ENCODE data around the gene POLD3. TPM values are rescaled to one million over a fixed set of nuclear protein-coding genes. Genes with fewer than 3 reads are reported as not detected.
"Not testable (repeated sequence)": the region's sequence is repeated elsewhere in the genome, so short reads cannot be mapped to it uniquely, and the experiment has no call there.

POLD3 gene
- total and polyA plus RNA-seq, 7 experiments from 2014 or later = 8.0 to 40.8 (median 14.7) TPM

DNA sequence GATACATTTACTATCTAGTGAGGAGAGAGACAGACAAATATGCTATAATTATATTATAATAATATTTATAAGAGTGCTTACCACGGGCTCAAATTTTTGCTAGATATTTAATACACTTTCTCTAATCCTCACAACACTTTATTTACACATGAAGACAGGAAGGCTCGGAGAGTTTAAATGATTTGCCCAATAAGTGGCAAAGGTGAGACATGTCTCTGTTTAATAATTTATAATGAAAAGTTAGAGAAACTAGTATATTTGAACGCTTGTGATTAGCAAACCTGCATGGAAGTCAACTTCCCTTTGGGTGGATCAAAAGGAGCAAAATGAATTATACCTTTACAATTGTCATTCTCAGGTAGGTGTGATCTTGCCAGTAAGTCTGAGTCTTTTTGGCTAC, 55.4 kb downstream of the POLD3 start:
- ChIA-PET POLR2A (no interaction called here), CTCF (no interaction called here)
- no peaks in the 10 kb centered on the region for H3K9me3 Mint-ChIP-seq
- H3K36me3 Mint-ChIP-seq = peaks cover 6 to 58% (median 49%) of the 10 kb centered on the region in 5 donors
- Histone ChIP-seq H3K4me1 (ENCODE audit: control insufficient read depth in 2 of 2, insufficient read depth in 2 of 2, low read length in 2 of 2) (no peaks in the 10 kb centered on the region), H3K9me3 (ENCODE audit: control insufficient read depth in 2 of 3, low read length in 3 of 3) (no peaks in the 10 kb centered on the region), H3K27me3 (ENCODE audit: control insufficient read depth in 2 of 2, insufficient read depth in 2 of 2, low read length in 2 of 2) (no peaks in the 10 kb centered on the region), H3K4me3 (ENCODE audit: low read length) (no peak overlapping the region), H3K27ac (ENCODE audit: low read depth, low read length) (no peak overlapping the region), H3K36me3 (ENCODE audit: control insufficient read depth in 2 of 3, insufficient read depth in 3 of 3, low read length in 3 of 3) (peaks cover 0 to 10% (median 5%) of the 10 kb centered on the region in 3 experiments)
- DNase-seq (no peak), ATAC-seq (no peak)
- H3K27me3 Mint-ChIP-seq = no peaks in the 10 kb centered on the region
- intact Hi-C loops (cut with micrococcal nuclease) = no loop called here
- no peaks in the 10 kb centered on the region for H3K4me1 Mint-ChIP-seq
- H3K27ac Mint-ChIP-seq = no peak overlapping the region
- H3K4me3 Mint-ChIP-seq = no peak overlapping the region

GRCh38 chr11:74648894-74649293, 56.5 kb downstream of the POLD3 start:
- POLR2A ChIA-PET = no interaction called here
- Histone ChIP-seq H3K4me1 (ENCODE audit: control insufficient read depth in 2 of 2, insufficient read depth in 2 of 2, low read length in 2 of 2) (no peaks in the 10 kb centered on the region), H3K27ac (ENCODE audit: low read depth, low read length) (no peak overlapping the region), H3K36me3 (ENCODE audit: control insufficient read depth in 2 of 3, insufficient read depth in 3 of 3, low read length in 3 of 3) (peaks cover 0 to 10% (median 5%) of the 10 kb centered on the region in 3 experiments), H3K9me3 (ENCODE audit: control insufficient read depth in 2 of 3, low read length in 3 of 3) (no peaks in the 10 kb centered on the region), H3K27me3 (ENCODE audit: control insufficient read depth in 2 of 2, insufficient read depth in 2 of 2, low read length in 2 of 2) (no peaks in the 10 kb centered on the region), H3K4me3 (ENCODE audit: low read length) (no peak overlapping the region)
- CTCF ChIA-PET = no interaction called here
- no peak overlapping the region for H3K27ac Mint-ChIP-seq
- peaks cover 0 to 8% (median 0%) of the 10 kb centered on the region in 11 donors for H3K9me3 Mint-ChIP-seq
- H3K27me3 Mint-ChIP-seq = no peaks in the 10 kb centered on the region
- peaks cover 6 to 59% (median 52%) of the 10 kb centered on the region in 5 donors for H3K36me3 Mint-ChIP-seq
- ATAC-seq (no peak), DNase-seq (no peak)
- H3K4me3 Mint-ChIP-seq = no peak overlapping the region
- no peaks in the 10 kb centered on the region for H3K4me1 Mint-ChIP-seq
- intact Hi-C loops (cut with micrococcal nuclease) = no loop called here

GRCh38 chr11:74650498-74650897, 58.1 kb downstream of the POLD3 start:
- no peak for DNase-seq
- H3K27me3 Mint-ChIP-seq = no peaks in the 10 kb centered on the region
- ChIA-PET POLR2A (no interaction called here), CTCF (no interaction called here)
- Histone ChIP-seq H3K36me3 (ENCODE audit: control insufficient read depth in 2 of 3, insufficient read depth in 3 of 3, low read length in 3 of 3) (peaks cover 0 to 5% (median 4%) of the 10 kb centered on the region in 3 experiments), H3K9me3 (ENCODE audit: control insufficient read depth in 2 of 3, low read length in 3 of 3) (no peaks in the 10 kb centered on the region), H3K4me1 (ENCODE audit: control insufficient read depth in 2 of 2, insufficient read depth in 2 of 2, low read length in 2 of 2) (no peaks in the 10 kb centered on the region), H3K4me3 (ENCODE audit: low read length) (no peak overlapping the region), H3K27ac (ENCODE audit: low read depth, low read length) (no peak overlapping the region), H3K27me3 (ENCODE audit: control insufficient read depth in 2 of 2, insufficient read depth in 2 of 2, low read length in 2 of 2) (no peaks in the 10 kb centered on the region)
- intact Hi-C loops (cut with micrococcal nuclease) = no loop called here
- ATAC-seq = no peak
- H3K4me3 Mint-ChIP-seq = no peak overlapping the region
- no peaks in the 10 kb centered on the region for H3K4me1 Mint-ChIP-seq
- H3K27ac Mint-ChIP-seq = no peak overlapping the region
- peaks cover 6 to 66% (median 54%) of the 10 kb centered on the region in 5 donors for H3K36me3 Mint-ChIP-seq
- H3K9me3 Mint-ChIP-seq = peaks cover 0 to 8% (median 0%) of the 10 kb centered on the region in 11 donors

- Mint-ChIP-seq H3K4me3 (no peak overlapping the region), H3K27me3 (no peaks in the 10 kb centered on the region)
- POLR2A ChIA-PET = no interaction called here
Observed at GRCh38 chr11:74654976-74655375, 62.6 kb downstream of the POLD3 start.

GRCh38 chr11:74659124-74659523, 66.7 kb downstream of the POLD3 start:
- H3K9me3 ChIP-seq (ENCODE audit: control insufficient read depth in 2 of 3, low read length in 3 of 3); H3K4me3 Mint-ChIP-seq; intact Hi-C loops (cut with micrococcal nuclease); H3K27ac ChIP-seq (ENCODE audit: low read depth, low read length); POLR2A ChIA-PET; H3K4me3 ChIP-seq (ENCODE audit: low read length); H3K27me3 ChIP-seq (ENCODE audit: control insufficient read depth in 2 of 2, insufficient read depth in 2 of 2, low read length in 2 of 2); H3K4me1 Mint-ChIP-seq; CTCF ChIA-PET; ATAC-seq; DNase-seq; H3K36me3 ChIP-seq (ENCODE audit: control insufficient read depth in 2 of 3, insufficient read depth in 3 of 3, low read length in 3 of 3); H3K4me1 ChIP-seq (ENCODE audit: control insufficient read depth in 2 of 2, insufficient read depth in 2 of 2, low read length in 2 of 2); H3K27me3 Mint-ChIP-seq; H3K27ac Mint-ChIP-seq: not testable (repeated sequence)
- H3K9me3 Mint-ChIP-seq = peaks cover 0 to 28% (median 13%) of the 10 kb centered on the region in 11 donors
- H3K36me3 Mint-ChIP-seq = peaks cover 16 to 57% (median 34%) of the 10 kb centered on the region in 5 donors

More at GRCh38 chr11:74654976-74655375, 62.6 kb downstream of the POLD3 start:
- peaks cover 9 to 66% (median 61%) of the 10 kb centered on the region in 5 donors for H3K36me3 Mint-ChIP-seq
- H3K9me3 ChIP-seq (ENCODE audit: control insufficient read depth in 2 of 3, low read length in 3 of 3) = no peaks in the 10 kb centered on the region
- no peaks in the 10 kb centered on the region for H3K27me3 ChIP-seq (ENCODE audit: control insufficient read depth in 2 of 2, insufficient read depth in 2 of 2, low read length in 2 of 2)
- H3K4me3 ChIP-seq (ENCODE audit: low read length) = no peak overlapping the region
- CTCF ChIA-PET = no interaction called here
- H3K9me3 Mint-ChIP-seq = peaks cover 0 to 15% (median 11%) of the 10 kb centered on the region in 11 donors
- no peak for ATAC-seq
- no peak for DNase-seq
- H3K36me3 ChIP-seq (ENCODE audit: control insufficient read depth in 2 of 3, insufficient read depth in 3 of 3, low read length in 3 of 3) = peaks cover 0 to 5% (median 0%) of the 10 kb centered on the region in 3 experiments
- H3K27ac Mint-ChIP-seq = no peak overlapping the region
- intact Hi-C loops (cut with micrococcal nuclease) = no loop called here
- H3K4me1 Mint-ChIP-seq = no peaks in the 10 kb centered on the region
- H3K27ac ChIP-seq (ENCODE audit: low read depth, low read length) = no peak overlapping the region
- no peaks in the 10 kb centered on the region for H3K4me1 ChIP-seq (ENCODE audit: control insufficient read depth in 2 of 2, insufficient read depth in 2 of 2, low read length in 2 of 2)

DNA sequence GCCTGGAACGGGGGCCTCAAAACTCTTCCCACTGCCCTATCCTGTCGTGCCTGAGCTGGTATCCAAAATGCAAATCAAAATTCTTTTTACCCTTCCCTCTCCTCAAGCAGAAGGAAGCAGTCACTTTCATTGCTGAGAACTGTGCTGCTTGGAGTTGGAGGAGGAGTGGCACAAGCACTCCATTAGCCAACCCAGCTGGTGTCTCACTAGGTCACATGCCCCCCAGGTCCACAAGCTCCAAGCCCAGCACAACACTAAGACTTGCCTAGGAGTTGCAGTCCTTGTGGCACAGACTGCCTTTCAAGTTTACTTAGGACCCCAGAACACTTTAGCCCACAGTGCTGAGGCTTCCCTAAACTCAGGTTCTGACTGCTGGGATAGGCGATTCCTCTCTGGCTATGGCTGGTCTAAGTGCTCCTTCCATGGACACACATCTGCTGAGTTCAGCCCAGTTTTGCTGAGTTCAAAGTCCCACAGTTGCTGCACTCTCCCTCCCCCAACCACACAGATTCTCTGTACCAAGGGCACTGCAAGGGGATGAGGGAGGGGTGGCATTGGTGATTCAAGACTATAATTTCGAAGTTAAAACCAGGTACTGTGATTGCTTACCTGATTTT, 70.2 kb downstream of the POLD3 start:
- no peak overlapping the region for H3K4me3 Mint-ChIP-seq
- CTCF ChIA-PET = interaction anchor here (0.7 kb wide), 2 partner anchors 323 to 627 kb away, joined by 3 read pairs; no protein-coding TSS in a partner anchor
- Histone ChIP-seq H3K9me3 (ENCODE audit: control insufficient read depth in 2 of 3, low read length in 3 of 3) (no peaks in the 10 kb centered on the region), H3K36me3 (ENCODE audit: control insufficient read depth in 2 of 3, insufficient read depth in 3 of 3, low read length in 3 of 3) (no peaks in the 10 kb centered on the region), H3K4me1 (ENCODE audit: control insufficient read depth in 2 of 2, insufficient read depth in 2 of 2, low read length in 2 of 2) (no peaks in the 10 kb centered on the region), H3K4me3 (ENCODE audit: low read length) (no peak overlapping the region), H3K27ac (ENCODE audit: low read depth, low read length) (no peak overlapping the region), H3K27me3 (ENCODE audit: control insufficient read depth in 2 of 2, insufficient read depth in 2 of 2, low read length in 2 of 2) (no peaks in the 10 kb centered on the region)
- H3K9me3 Mint-ChIP-seq = peaks cover 0 to 28% (median 12%) of the 10 kb centered on the region in 11 donors
- POLR2A ChIA-PET = no interaction called here
- no peaks in the 10 kb centered on the region for H3K4me1 Mint-ChIP-seq
- intact Hi-C loops (cut with micrococcal nuclease) = no loop called here
- DNase-seq (no peak), ATAC-seq (no peak)
- peaks cover 16 to 41% (median 29%) of the 10 kb centered on the region in 5 donors for H3K36me3 Mint-ChIP-seq
- H3K27me3 Mint-ChIP-seq = no peaks in the 10 kb centered on the region
- H3K27ac Mint-ChIP-seq = no peak overlapping the region

- ATAC-seq (no peak), DNase-seq (no peak)
- Histone ChIP-seq H3K27ac (ENCODE audit: low read depth, low read length) (no peak overlapping the region), H3K4me3 (ENCODE audit: low read length) (no peak overlapping the region), H3K27me3 (ENCODE audit: control insufficient read depth in 2 of 2, insufficient read depth in 2 of 2, low read length in 2 of 2) (no peaks in the 10 kb centered on the region), H3K4me1 (ENCODE audit: control insufficient read depth in 2 of 2, insufficient read depth in 2 of 2, low read length in 2 of 2) (no peaks in the 10 kb centered on the region), H3K9me3 (ENCODE audit: control insufficient read depth in 2 of 3, low read length in 3 of 3) (no peaks in the 10 kb centered on the region), H3K36me3 (ENCODE audit: control insufficient read depth in 2 of 3, insufficient read depth in 3 of 3, low read length in 3 of 3) (no peaks in the 10 kb centered on the region)
- H3K4me3 Mint-ChIP-seq = no peak overlapping the region
- peaks cover 0 to 22% (median 11%) of the 10 kb centered on the region in 11 donors for H3K9me3 Mint-ChIP-seq
- peaks cover 16 to 34% (median 24%) of the 10 kb centered on the region in 5 donors for H3K36me3 Mint-ChIP-seq
- ChIA-PET POLR2A (no interaction called here), CTCF (interaction anchor here (0.7 kb wide), 1 partner anchor 627 kb away, joined by 3 read pairs; no protein-coding TSS in a partner anchor)
- no peaks in the 10 kb centered on the region for H3K27me3 Mint-ChIP-seq
- no peak overlapping the region for H3K27ac Mint-ChIP-seq
- no peaks in the 10 kb centered on the region for H3K4me1 Mint-ChIP-seq
- intact Hi-C loops (cut with micrococcal nuclease) = no loop called here
Observed at GRCh38 chr11:74663315-74663714, 70.9 kb downstream of the POLD3 start.
